Measurements from ENCODE around the gene ANXA1.
"Not testable (repeated sequence)": the region's sequence is repeated elsewhere in the genome, so short reads cannot be mapped to it uniquely, and the experiment has no call there.

ANXA1 gene

DNA sequence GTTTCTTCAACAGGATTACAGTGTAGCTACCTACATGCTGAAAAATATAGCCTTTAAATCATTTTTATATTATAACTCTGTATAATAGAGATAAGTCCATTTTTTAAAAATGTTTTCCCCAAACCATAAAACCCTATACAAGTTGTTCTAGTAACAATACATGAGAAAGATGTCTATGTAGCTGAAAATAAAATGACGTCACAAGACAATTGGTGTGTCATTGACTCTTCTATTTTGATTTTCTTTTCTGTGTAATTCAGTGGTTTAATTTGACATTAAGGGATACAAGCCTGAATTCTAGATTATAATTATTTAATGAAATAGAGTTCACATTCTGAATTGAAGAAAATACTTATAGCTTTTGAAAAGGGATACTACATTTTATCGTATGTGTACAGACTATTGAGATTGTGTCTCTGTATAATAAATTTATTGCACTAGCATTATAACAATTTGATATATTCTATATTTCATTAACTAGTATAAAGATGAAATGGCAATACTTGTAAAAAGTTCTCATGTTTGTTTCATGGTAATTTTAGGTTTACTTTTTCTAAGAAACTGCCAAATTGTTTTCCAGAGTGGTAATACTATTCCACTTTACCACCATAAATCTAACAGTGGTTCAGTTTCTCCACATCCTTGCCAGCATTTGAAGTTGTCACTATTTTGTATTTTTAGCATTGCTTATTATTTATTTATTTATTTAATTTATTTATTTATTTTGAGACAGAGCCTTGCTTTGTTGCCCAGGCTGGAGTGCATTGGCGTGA, 18.7 kb downstream of the ANXA1 start:
- DNase-seq, result no peak

- DNase-seq, result no peak
These were observed 21.2 kb downstream of the ANXA1 start for GRCh38 chr9:73172901-73173215.

- DNase-seq, result no peak
These were observed 22.1 kb downstream of the ANXA1 start for GRCh38 chr9:73173557-73174329.

DNA sequence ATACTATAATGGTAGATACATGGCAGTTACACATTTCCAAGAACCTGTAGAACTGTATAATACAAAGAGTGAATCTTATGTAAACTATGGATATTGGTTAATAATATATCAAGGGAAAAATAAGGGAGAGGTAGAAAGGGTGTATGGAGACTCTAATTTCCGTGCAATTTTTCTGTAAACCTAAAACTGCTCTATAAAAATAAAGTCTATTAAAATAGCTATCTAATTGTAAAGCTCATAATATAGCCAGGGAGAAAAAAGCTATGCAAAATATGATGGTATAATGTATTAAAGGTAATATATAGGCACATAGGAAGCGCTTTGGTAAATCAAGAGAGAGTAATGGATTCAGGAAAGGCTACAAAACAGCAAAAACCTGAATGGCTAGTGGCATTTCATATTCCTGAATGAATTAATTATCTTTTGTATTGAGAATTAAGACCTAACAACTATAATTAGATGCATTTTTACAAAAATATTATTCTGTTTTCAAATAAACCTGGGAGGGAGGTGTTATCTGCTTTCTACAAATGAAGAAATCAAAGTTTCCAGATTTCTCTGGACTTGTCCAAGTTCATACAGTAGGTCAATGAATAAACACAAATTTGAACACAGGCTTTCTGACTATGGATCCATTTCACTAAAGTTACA, 22.8 kb downstream of the ANXA1 start:
- no peak for DNase-seq

DNA sequence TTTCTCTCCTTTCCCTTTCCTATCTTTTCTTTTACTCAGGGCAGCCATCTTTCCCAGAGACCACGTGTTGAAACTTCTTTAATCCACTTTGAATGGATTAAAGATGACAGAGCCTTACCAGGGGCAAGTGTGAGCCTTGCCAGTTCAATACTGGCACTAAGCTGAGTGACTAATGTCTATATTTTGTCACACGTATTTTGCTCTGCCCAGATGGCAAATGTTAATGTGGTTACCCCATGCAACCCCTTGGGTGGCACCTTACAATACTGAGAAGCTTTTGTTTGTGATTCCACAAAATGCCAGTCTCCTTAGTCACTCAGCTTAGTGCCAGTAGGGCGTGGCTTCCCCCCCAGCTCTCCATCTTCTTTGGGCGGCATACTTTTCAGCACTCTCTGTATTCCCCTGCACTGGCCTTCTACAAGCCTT, 24.8 kb downstream of the ANXA1 start:
- no peak for DNase-seq

- DNase-seq, result no peak
These were observed 26.4 kb downstream of the ANXA1 start for GRCh38 chr9:73178044-73178443.

DNA sequence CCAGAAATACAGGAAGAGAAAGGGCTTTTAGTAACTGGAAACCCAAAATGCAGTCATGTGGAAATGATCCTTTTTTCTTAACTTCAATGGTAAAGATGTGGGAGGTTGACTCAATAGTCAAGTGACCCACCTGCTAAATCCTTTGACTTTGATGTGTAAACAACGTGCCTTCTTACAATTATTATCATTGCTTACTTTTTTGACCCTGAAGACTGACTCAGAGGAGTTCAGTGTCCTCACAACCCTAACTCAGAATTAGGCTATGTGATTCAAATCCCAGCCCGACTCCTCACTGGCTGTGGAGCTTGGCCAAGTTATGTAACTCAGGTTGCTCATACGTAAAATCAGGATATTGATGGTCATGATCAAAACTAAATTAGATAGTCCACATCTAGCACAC, 27.9 kb downstream of the ANXA1 start:
- DNase-seq, result no peak

DNA sequence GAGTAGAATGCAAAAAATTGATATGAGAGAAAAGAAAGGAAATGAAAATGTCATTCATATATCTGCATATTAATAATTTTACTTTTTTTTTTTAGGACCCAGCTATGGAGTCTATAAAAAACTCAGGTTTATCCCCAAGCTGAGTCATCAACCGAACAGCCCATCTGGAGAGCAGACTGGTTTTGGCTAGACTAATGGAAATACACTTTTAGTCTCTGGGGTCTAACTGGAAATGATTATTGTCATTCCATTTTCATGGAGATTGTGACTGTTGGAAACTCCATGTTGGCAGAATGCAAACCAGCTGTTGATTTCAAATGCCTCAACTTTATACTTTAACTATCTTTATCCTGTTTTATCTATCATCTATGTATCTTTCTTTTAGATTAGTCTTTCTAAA, 28.7 kb downstream of the ANXA1 start:
- no peak for DNase-seq

DNA sequence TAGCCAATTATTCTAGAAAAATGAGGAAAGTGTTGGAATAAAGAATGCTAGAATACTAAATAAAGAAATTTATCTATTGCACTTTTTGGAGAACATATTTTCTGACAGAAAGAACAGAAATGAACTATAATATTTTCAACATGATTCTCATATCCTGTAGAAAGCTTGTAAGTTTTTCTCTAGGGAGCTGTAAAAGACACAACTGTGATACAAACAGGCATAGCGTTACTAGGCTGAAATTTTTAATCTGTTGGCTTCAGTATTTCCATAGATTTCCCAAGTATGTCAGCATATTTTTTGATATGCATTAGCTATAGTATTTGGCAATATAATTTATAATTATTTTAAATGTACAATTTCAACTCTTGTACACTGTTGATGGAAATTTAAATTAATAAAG, 31.3 kb downstream of the ANXA1 start:
- no peak for DNase-seq

DNA sequence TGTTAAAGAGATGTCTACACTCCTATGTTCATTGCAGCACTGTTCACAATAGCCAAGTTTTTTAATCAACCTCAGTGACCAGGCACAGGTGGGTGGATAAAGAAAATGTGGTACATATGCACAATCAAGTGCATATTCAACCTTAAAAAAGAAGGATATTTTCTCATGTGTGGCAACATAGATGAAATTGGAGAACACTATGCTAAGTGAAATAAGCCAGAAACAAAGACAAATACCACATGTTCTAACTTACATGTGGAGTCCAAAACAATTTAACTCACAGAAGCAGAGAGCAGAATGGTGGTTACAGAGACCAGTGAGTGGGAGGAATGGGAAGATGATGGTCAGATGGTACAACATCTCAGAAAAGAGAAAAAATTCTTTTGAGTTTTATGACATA, 31.8 kb downstream of the ANXA1 start:
- no peak for DNase-seq

DNA sequence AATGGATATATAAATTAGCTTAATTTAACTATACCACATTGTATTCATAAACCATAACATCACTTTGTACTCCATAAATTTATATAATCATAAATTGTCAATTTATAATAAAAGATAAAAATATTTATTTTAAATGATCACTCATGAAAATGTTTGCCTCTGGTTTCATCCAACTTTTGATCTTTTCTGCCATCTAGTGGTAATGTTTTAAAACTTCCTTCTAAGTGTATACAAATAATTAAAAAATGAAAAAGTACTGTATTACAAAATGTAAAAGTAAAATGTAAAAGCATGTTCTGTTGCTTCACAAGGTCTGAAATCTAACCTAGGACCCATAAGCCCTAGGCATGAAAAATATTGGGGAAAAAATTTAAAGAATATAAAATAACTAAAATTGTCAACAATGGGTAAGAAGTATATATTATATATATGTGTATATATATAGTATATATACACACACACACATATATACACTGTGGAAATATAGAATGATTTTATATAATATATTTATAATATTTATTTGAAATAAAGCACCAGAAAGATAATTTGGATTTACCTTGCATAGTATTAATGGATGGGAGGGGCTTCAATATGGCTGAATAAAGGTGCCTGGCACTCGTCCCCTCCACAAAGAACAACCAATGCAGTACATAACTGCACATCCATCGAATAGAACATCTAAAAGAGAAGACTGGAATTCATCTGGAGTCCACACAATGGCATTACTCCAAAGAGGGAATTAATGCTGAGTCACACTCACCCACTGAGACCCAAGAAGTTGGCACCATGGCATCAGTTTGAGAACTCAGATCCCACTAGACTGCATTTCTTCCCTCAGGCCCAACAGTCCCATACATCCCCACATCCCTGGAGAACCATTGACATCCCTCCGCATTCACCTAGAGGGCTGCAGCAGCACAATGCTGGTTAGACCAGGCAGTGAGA, 32.5 kb downstream of the ANXA1 start:
- no peak for DNase-seq

- DNase-seq, result not testable (repeated sequence)
These were observed 39.4 kb downstream of the ANXA1 start for GRCh38 chr9:73191109-73191508.

DNA sequence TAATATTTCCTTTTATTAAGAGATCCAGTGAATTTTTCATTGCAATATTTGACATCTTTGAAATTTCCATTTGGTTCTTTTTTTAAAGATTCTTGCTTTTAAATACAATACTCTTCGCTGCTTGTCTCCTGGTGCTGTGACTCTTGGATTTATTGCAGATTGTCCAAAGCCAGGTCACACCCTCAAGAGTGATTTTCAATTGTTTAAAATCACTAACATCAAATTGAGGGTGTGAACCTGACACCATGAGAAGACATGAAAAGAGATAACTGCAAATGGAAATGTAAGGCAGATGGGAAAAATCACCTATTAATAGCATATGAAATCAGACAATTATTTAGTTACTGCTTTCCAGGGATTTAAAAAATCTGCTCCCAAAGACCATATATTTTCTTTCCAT, 42.6 kb downstream of the ANXA1 start:
- no peak for DNase-seq

- no peak for DNase-seq
These were observed 47.8 kb downstream of the ANXA1 start for GRCh38 chr9:73199448-73199847.

DNA sequence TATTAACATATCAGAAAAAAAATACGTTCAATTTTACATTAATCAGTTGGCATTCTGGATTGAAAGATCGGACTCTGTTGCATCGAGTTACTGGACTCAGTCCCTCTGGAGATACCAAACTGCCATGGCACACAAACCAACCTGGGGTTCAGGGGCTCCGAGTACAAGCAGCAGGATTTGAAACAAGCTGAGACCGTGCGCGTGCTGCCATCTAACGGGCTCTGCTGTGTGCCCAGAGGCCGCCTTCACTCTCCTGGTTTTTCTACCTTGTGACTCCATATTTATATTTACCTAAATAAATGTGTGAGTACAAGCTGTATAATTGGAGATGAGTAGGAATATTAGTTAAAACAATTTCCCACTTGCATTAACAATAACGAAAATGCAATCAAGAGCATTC, 48.2 kb downstream of the ANXA1 start:
- DNase-seq, result no peak

DNA sequence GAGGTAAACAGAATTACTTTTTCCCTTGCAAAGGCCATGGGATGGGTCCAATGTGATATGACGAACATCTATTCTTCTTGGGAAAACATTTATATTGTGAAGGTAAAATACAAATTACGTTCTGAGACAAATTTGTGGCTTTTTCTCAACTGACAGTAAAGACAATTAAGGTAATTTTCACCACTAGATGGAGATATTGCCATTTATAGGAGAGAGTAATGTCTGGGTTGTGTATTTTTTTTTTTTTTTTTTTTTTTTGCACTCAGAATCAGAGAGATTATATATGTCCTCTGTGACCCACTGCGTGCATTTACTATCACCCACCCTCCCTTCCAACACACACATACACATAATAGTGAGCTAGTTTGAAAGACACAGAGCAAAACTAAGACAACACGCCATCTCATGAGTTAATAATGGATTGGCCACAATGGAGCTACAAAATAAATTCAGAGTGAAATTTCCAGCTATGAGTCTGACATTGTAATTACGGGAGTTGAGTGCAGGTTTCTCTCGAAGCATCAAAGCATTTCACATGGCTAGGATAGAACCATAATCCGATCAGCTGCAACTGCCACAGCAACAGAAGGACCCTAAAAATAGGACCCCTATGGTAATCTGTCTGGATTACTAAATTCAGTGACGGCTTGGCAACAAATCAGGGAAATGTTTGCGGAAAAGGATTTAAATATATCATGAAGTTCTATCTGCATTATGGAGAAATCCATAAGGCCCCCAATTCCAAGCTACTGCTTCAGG, 49.2 kb downstream of the ANXA1 start:
- peak; percentile 48 for DNase-seq

GRCh38 chr9:73202980-73203379, 51.3 kb downstream of the ANXA1 start:
- no peak for DNase-seq

- DNase-seq, result no peak
These were observed 53.3 kb downstream of the ANXA1 start for GRCh38 chr9:73204936-73205335.

- DNase-seq, result no peak
These were observed 55.2 kb downstream of the ANXA1 start for GRCh38 chr9:73206851-73207250.

GRCh38 chr9:73210886-73211666, 59.4 kb downstream of the ANXA1 start:
- no peak for DNase-seq

DNA sequence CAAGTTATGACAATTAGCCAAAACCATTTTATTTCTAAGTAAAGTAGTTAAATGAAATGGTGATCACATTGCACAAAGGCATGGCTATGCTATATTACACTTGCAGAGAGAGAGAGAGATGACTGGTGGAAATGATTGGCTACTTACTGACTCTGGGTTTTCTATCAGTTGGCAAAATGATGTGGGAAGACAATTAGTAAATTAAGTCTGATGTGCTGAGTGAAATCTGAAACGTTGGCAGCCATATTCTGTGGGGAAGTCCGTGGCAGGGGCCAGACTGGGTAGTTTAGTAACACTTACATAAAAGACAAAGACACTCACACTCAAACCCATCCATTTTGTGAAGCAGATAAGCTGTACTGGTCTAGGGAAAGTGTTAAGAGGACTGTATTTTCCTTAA, 61.6 kb downstream of the ANXA1 start:
- DNase-seq, result no peak
